HG03342 (cell line): ENCODE measurements around the gene BRSK1.

ENCODE experiments used
- ATAC-seq: cut with Tn5 transposase; IDR thresholded peaks from one replicate; pipeline ENCODE4 v1.9.1; 2021; ENCODE audit warnings: mild to moderate bottlenecking, moderate library complexity; ENCODE audit not compliant: unreplicated experiment

Gene BRSK1

DNA sequence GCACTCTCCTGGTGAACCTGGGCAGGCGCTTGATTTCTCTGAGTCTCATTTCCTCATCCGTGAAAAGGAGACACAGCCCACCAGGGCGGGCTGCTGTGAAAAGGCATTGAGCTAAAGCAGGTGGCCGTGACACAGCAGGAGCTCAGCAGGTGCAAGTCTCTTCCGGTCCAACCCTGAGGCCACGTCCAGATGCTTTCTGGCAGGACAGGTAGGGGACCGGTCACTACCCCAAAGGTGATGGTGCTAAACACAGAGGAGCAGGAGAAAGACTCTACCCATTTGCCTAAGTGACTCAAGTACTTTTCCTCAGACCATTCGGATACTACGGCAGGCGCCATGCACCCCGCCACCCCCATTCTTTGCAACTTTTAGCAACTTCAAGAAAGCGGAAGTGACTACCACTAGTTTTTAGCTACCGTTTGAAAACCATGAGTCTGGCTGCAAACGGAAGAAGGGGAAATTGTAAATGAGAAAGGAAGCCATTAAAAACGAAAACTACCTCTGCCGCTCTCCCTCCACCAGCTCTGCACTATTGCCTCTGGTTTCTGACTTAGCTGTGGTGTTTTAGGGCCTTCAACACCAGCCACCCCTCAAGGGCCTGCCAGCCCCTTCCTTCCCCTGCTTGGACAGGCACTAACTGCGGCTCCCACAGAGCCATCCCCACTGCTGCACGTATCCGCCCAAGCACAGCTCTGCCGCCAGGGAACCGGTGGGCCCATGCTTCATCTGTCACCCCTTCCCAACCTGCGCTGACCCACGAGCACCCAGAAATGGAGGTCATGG lies 29.8 kb upstream of the BRSK1 start:
- peak; percentile 42 for ATAC-seq

DNA sequence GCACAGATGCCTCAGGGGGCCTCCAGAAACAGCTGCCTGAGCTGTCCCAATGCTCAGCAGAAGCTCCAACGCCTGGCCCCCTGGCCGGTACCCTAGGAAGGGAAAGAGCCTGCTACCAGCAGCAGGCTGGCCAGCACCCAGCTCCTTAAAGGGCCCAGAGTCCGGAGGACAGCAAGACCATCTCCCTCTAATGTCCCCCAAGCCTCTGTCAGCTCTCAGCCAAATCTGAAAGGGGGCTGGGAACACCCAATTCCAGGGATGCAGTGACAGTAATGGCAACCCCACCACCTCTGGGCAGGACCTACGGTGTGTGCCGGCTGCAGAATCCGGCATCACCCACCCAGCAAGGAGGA lies 29.2 kb upstream of the BRSK1 start:
- no peak for ATAC-seq

DNA sequence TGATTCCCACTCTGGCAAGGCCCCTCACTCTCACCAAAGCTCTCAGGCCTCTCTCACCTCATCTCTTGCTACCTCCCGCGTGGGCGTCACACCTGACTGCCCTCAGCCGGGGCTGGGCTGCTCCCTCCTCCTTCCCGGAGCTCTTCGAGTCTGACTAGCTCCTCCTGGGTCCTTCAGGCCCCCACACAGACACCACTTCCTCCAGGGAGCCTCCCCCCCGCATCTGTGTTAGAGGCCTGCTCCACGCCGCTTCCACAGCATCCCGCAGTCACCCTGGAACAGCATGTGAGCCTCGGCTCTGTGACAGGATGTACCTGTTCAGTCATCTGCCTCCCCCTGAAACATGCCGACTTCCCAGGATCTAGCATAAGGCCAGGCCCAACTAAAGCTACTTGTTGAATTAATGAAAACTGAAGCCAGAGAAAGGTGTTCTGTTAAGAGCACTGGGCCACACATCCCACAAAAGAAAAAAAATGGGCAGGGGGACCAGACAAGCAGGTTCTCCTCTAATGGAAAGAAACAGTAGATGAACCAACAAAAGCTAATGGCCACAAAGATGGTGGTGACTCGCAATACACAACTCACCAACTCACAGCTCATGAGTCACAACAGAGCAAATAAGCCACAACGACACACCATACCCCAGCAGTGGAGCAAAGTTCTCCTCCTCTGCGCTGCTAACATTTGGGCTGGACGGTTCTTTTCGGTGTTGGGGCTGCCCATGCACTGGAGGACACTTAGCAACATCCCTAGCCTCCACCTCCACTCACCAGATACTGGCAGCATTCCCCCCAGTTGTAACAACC lies 28.0 kb upstream of the BRSK1 start:
- ATAC-seq: no peak

DNA sequence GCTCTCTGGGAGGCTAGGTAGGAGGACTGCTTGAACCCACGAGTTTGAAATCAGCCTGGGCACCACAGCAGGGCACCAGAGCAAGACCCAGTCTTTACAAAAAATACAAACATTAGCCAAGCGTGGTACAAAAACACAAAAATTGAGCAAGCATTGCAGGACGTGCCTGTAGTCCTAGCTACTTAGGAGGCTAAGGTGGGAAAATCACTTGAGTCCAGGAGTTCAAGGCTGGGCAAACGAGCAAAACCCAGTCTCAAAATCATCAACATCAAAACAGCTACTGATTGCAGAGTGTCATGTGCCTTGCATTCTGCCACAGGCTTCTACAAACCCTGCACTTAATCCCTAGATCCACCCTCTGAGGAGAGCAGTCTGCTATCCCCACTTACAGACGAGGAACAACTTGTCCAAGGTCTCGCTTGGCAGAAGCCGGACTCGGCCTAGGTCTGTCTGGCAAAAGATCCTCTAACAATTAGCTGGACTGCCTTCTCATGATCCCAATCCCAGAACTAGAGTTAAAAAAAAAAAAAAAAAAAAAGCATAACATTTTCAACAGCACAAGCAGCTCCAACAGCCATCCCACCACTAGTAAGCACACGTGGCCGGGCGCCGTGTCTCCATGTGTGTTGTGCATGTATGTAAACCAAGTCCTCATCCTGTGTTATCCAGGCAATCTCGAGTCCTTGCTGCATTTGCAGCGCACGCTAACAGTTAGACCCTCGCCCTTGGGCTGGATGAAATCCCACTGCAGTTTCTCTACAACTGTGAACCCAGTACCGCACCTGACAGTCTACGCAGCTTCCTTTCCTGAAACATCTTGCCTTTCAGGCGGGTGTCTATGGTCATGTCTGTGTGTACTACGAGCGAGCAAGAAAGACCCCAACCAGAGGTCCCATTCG lies 27.0 kb upstream of the BRSK1 start:
- ATAC-seq: no peak

DNA sequence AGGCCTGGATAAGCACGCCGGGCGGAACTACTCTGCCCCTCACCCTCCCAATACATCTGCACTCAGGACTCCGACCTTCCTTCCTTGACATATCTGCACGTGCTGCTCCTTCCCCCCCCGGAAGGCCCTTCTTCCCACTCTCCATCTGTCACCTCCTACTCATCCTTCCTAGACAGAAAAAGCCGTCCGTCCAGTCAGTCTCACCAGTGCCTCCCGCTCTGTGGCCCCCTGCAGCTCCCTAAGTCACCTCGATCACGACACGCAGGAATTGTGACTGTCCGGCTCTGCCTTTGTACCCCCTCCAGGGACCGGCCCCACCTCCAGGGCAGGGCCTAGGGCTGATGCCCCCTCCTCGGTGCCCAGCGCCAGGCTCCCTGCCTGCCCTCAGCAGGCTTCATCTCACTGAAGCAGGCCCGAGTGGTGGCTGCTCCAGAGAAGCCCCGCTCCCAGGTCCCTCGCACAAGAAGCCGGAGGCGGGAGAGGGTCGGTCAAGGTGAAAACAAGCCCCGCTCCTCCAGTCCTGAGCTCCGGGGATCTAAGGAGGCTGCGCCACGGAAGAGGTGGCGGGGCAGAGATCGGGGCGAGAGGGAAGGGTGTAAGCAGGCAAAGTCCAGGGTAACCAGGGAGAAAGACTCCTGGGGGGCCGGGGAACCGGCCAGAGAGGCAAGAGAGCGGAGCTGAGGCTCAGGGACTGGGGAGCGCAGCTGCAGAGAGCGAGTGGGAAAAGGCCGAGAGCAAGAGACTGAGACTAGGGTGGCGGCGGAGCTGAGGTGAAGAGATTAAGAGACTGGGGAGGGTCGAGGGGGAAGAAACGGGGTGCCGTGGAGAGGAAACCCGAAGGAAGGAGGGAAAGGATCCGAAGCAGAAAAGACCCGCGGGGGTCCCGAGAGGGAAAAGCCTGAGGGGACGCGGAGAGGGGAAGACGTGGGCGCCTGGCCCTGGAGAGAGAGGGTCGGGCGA lies 26.1 kb upstream of the BRSK1 start:
- ATAC-seq: no peak

DNA sequence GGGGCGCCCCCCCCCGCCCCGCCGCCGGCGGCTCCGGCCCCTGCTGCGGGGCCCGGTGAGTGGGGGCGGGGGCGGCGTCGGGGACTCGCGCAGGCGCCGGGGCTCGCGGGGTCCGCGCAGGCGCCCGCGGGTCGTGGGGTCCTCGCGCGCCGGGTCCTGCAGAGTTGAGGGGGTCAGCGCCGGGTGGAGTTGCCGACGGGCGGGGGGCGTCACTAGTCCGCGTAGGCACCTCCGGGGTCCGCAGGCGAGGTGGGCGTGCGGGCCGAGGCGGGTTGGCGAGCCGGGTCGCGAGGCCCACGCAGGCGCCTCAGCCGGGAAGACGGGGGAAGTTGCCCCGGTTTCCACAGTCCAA lies 25.3 kb upstream of the BRSK1 start:
- ATAC-seq: no peak

DNA sequence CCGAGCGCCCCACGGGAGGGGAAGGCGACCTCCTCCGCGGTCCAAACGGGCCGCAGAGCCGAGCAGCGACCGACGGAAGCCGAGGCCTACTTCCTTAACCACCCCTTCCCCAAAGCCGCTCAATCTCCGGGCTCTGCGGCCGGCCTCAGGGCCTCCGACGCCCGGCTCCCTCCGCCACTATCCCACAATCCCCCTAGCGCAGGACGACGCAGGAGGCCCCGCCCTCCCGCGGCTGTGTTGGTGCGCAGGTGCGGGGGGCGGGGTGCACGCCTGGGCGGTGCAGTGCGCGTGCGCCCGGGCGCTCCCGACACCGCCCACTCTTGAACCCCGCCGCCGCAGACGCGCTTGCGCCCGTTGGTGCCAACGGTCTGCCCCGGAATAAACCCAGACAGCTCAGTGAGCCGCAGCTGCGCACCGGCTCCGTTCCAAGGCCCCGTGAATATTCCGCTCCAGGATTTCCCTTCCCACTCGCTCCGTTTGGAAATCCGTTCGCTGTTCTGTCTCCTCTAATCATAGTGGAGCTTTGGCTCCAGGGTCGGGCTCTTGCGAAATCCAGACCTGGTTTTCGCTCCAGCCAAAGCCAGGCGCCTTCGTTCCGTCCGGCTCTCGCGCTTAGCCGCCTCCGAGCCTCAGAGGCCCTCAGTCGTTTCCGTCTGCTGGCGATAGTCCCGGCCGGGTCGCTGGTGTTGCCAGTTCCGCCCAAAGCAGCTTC lies 24.8 kb upstream of the BRSK1 start, which contains the start of gene PPP6R1:
PPP6R1 (minus strand) TSS at position 190 of the 712 bp plus-strand sequence. CDS start 11,914 bp downstream, outside the sequence.
- peak; percentile 70 for ATAC-seq

DNA sequence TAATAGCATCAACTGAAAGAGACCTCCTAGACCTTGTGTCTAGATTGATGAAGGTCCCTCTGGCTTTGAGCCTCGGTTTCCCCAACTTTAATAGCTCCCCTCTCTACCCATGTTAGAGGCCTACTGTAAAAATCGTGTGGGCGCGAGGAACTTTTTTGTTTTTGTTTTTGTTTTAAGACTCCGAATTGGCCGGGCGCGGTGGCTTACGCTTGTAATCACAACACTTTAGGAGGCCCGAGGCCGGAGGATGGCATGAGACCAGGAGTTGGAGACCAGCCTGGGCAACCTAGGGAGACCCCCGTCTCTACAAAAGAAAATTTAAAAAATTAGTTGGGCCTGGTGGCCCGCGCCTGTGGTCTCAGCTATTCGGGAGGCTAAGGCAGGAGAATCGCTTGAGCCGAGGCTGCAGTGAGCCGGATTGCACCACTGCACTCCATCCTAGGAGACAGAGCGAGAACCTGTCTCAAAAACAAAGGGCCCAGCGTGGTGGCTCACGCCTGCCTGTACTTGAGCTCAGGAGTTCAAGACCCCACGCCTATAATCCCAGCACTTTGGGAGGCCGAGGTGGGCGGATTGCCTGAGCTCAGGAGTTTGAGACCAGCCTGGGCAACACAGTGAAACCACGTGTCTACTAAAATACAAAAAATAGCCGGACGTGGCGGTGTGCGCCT lies 24.1 kb upstream of the BRSK1 start:
- no peak for ATAC-seq

DNA sequence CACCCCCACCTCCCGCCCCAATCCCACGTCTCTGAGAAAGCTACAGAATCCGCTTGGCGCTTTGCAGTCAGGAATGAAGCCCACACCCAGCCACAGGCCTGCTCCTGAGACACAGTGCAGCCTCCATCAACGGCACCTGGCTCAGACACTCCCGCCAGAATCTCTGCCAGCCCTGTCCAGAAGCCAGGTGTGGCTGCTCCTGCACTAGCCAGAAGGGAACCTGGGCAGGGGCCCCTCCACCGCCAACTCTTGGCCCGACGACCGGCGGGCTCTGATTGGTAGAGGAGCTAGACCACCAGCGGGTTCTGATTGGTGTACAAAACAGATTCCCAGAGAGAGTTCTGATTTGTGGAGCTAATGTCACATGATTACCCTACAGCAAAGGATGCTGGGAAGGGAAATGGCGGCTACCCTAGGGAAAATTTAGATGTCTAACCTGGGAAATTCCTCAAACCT lies 22.1 kb upstream of the BRSK1 start:
- no peak for ATAC-seq

DNA sequence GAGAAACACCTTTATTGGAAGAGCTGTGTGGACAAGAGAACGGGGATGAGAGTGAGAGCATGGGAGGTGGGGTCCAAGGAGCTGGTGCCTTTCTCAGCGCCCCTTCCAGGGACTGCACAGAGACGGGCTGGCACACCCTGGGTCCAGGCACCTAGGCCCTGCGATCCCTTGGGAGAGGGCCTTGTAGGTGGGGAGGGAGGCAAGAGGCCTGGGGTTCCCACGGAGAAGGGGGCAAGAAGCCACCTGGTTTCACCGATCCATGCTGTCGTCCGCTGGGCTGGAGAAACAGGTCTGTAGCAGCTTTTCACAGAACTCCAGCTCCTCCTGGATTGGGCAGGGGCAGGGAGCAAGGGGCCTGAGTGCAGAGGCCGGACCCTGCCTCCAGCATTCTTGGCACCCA lies 21.4 kb upstream of the BRSK1 start:
- ATAC-seq: no peak

DNA sequence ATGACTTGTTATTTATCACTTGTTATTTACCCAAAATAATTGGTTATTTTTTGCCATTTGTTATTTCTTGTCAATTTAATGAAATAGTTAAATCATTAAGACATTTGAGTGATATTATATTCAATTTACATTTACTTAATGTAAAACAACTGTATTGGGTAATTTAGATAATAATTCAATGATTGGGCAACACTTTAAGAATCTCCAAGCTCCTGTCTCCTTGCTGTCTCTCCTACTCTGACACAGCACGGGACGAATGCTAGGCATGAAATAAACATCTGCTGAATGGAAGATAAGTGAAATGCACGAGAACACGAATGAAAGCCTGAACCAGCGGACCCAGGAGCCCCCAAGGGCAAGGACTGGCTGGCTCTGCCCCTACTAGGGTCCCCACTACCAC lies 19.3 kb upstream of the BRSK1 start:
- no peak for ATAC-seq

DNA sequence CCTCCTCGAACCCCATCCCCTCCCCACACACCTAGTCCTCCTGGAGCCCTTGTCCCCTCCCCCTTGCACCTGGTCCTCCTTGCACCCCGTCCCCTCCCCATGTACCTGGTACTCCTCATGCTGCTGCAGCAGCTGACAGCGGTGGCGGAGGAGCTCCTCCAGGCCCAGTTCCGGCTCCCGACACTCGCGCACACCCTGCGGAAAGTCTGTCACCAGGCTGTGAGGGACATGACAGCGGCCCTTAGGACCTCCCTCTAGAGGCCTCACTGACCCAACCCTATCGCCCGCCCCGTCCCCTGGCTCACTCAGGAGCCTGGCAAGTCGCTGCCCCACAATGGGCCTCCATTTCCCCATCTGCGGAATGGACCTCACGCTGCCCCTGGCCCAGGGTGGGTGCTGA lies 18.6 kb upstream of the BRSK1 start:
- ATAC-seq: no peak

DNA sequence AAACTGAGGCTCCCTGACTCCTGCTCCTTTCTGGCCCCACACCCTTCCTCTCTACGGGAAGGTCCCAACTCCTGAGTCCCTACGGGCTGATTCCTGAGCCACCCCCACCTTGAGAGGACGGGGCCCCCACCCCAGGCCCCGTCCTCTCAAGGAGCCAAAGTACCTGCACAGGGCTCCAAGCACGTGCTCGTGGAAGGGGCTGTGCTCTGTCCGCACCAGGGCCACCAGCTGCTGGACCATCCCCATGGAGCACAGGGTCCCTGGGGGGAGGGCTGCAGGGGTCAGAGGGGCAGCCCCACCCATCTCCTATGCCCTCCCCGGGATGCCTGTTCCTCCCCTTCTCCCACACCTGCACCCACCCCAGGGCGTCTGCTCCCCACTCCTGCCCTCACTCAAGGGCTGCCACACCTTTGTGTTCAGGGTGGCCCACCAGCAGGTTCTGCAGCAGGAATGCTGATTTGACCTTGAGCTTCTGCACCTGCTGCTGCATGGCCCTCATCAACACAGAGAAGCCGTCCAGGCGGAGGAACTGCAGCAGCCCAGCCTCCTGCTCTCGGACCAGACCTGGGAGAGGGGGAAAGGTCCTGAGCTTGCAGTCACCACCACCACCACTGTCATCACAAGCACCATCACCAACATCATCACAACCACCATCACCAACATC lies 17.9 kb upstream of the BRSK1 start:
- ATAC-seq: no peak

DNA sequence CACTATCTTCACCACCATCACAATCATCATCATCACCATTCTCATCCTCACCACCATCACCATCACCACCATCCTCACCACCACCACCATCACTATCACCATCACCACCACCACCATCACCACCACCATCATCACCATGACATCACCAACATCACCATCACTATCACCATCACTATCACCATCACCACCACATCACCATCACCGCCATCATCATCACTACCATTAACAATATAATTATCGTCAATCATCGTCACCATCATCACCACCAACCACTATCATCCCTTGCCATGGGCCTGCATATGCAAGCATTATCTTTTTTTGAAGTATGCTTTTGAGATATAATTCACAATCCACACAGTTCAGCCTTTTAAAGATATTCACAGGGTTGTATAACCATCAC lies 17.4 kb upstream of the BRSK1 start:
- ATAC-seq: no peak

DNA sequence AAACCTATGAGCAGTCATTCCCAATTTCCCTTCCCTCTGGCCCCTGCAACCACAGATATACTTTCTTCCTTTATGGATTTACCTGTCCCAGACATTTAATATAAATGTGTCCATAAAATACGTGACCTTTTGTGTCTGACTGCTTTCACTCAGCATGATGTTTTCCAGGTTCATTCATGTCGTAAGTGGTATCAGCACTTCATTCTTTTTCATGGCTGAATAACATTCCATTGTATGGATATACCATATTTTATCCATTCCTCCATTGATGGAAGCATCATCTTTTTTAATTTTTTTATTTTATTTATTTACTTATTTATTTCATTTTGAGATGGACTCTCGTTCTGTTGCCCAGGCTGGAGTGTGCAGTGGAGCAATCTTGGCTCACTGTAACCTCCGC lies 17.0 kb upstream of the BRSK1 start:
- no peak for ATAC-seq

DNA sequence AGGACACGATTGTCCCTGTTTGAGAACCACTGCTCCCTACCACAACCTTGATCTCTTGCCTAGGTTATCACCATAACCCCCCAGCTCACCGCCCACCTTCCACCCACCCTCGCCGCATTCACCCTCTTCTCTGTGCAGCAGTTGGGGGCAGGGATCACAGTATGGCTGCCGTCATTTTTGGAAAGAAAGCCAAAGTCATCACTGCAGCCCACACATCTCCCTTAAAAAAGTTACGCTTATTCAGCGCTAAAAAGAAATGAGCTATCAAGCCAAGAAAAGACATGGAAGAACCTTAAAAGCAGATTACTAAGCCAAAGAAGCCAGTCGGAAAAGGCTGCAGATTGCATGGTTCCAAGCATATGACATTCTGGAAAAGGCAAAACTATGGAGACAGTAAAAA lies 14.5 kb upstream of the BRSK1 start:
- ATAC-seq: no peak

DNA sequence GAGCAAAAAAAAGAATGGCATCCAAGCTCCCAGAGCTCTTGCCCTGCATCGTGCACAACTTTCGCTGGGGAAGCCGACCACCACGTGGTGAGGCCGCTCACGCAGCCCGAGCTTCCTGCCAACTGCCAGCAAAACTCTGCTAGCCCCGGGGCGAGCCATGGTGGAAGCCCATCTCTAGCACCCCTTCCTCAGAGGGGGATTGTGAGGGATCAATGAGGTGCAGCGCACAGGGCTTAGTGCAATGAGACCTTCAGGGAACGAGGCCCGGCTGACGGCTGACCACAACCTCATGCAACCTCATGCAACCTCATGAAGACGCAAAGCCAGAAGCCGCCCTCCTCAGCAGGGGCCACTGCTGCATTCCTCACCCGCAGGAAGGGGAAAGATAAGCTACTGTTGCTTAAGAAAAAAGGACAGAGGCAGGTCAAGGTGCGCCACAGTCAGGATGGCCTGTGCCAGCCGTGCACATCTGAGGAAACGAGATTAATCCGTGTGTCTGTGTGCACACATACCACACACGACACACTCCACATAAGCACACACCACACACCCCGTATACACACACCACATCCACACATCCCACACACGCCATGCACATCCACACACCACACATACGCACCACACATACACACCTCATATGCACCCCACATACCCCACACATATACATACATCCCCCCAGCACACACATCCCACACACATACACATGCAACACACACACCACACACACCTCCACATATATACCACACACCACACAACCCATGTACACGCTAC lies 13.4 kb upstream of the BRSK1 start:
- ATAC-seq: no peak

DNA sequence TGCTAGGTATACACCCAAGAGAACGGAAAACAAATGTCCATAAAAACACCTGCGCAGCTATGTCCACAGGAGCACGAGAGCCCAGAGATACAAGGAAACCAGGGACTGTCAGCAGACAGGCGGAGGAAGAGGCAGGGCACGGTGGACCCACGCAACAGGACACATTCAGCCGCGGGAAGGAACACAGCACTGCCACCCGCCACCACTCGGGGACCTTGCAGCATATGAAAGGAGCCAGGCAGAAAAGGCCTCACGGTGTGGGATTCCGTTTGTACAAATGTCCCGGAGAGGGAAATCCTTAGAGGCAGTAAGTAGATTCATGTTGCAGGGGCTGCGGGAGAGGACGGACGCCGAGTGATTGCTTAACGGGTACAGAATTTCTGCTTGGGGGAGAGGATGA lies 11.7 kb upstream of the BRSK1 start:
- no peak for ATAC-seq
